ENCODE data around the gene TDRKH.
"Not testable (repeated sequence)": the region's sequence is repeated elsewhere in the genome, so short reads cannot be mapped to it uniquely, and the experiment has no call there.

TDRKH gene

DNA sequence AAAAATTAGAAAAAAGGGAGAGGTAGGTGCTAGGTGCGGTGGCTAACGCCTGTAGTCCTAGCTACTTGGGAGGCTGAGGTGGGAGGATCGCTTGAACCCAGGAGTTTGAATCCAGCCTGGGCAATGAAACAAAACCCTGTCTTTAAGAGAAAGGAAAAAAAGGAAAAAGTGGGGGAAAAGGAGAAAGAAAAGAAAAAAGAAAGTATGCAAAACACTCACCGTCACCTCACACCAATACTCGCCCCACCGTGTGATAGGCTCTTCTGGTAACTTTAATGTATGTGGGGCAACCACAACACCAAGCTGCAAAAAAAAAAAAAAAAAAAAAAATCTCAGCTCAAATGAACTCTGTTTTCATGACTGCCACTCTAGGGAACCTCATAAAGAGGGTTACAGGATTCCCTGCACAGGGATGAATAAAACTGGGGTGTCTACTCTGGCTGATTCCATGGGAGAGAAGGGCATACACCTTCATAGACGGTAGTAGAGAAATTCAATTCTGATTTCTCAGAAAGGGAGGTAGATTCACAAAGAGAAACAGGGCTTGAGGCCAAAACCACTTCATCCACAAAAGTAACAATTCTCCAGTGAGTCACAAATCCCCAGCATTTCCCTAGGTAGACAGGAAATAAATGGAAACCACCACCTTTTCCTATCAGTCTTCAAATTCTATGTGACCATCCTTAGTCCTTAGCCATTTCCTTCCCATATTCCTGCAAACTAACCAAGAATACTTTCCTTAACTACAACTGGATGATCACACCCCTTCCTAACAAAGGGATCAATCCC, 29.5 kb downstream of the TDRKH start:
- DNase-seq, result no peak

DNA sequence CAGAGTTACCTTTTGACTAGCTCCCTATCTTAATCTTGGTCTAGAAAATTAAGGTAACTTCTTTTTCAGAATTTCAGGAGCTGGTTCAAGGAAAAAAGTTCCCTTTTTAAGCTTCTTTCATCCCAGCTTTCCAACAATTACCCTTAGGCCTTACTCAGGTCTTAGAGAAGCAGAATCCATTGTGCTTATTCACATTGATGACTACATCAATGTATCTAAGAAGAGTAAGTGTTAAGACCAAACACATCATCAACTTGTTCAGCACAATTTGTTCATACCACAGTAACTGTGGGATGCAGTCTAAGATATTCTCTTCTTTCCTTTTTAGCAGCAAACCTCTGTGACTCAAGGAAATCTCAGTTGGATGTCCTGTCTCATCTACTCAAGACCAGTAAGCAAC, 31.1 kb downstream of the TDRKH start:
- DNase-seq, result no peak

DNA sequence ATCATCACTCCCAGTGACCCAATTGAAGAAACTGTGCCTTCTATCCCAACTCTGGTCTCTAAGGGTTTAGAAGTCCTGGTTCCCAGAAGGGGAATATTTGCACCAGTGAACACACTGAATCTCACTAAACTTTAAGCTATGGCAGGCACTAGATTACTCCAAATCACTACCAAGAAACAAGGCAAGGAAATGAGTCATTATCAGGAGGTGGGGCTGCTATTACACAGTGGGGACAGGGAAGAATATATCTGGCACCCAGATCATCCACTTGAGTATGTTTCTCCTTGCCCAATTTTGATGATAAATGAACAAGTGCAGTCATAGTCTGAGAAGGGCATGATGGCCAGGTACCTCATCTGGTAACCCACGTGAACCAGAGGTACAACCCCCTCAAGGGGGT, 34.0 kb downstream of the TDRKH start:
- DNase-seq, result no peak

DNA sequence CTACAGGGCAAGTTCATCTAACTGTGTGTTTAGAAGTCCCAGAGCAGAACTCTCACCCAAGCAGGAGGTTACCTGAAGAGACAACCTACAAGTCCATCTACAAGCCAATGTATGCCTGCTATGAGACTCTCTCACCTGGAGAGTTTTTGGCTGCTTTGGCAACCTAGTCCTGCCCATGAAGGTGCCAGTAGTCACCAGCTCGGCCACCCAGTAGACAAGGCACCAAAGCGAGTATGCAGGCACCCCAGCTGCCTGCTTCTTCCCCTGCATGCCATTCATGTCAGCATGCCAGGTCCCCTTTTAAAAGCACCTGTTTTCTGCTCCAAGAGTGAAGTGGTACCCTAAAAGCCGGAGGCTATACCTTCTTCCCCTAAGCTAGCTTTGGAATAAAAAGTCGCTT, 48.8 kb downstream of the TDRKH start:
- no peak for DNase-seq

DNA sequence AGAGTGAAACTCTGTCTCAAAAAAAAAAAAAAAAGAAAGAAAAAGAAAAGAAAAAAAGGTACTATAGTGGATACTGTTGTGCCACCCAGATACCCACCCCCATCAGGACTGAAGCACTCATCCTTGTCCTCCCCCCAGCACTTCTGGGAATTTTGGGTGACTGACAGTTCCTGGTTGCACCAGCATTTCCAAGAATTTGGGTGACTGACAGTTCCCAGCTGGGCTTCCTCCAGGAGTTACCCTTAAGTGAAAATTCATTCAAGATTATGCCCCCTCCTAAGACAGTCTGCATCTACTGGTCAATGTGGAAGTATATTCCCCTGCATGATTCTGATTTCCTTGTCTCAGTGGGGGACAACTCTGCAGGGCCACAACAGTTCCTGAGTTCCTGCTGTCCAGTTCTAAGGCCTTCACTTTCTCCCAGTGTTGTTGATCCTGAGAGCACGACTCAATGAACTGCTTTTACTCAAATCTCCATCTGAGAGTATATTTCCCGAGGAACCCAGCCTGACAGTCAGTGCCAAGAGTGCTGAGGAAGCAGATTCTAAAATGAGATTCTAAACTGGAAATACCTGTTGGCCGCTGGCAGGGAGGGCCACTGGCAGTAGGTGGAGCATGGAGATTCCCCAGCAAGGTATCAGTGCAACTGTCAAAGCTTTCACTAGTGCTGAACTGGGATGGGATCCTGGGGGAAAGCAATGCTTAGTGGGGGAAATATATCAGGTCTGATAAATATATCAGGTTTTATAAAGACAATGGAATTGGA, 50.5 kb downstream of the TDRKH start:
- no peak for DNase-seq

DNA sequence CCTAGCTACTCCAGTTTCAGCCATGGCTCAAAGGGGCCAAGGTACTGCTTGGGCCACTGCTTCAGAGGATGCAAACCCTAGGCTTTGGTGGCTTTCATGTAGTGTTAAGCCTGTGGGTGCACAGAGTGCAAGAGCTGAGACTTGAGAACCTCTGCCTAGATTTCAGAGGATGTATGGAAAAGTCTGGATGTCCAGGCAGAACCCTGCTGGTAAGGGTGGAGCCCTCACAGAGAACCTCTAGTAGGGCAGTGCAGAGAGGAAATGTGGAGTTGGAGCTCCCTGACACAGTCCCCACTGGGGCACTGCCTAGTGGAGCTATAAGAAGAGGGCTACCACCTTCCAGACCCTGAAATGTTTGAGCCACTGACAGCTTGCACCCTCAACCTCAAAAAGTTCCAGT, 52.8 kb downstream of the TDRKH start:
- DNase-seq, result no peak

DNA sequence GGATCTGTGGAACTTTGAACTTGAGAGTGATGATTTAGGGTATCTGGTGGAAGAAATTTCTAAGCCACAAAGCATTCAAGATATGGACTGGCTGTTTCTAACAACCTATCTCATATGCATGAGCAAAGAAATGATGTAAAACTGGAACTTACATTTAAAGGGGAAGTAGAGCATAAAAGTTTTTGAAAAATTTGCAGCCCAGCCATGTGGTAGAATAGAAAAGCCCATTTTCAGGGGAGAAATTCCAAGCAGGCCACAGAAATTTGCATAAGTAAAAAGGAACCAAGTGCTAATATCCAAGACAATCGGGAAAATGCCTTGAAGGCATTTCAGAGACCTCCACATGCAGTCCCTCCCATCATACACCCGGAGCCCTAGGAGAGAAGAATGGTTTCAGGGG, 53.3 kb downstream of the TDRKH start:
- DNase-seq, result no peak

DNA sequence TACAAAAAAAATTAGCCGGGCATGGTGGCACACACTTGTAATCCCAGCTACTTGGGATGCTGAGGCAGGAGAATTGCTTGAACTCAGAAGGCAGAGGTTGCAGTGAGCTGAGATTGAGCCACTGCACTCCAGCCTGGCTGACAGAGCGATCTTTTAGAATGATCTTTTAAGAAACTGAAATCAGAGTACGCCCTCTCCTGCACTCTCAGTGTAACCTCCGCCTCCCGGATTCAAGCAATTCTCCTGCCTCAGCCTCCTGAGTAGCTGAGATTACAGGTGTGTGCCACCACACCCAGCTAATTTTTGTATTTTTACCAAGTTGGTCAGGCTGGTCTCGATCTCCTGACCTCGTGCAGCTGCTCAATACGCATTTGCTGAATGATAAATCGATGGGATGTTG, 56.3 kb downstream of the TDRKH start:
- DNase-seq, result not testable (repeated sequence)

DNA sequence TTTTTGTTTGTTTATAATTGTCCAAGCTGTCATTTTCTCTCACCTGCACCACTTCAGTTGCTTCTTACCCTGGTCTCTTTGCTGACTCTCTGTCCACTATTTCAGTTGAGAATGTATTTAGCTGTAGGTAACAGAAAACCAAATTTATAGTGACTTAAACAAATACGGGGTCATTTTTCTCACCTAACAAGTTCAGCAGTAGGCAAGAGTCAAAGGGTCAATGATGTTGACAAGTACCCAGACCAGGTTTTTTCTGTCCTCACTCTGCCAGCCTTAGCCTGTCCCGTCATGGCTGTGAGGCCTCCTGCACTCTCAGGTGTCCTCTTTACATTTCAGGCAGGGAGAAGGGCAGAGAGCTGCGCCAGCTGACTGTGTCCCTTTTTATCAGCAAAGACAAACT, 57.2 kb downstream of the TDRKH start:
- DNase-seq, result no peak

DNA sequence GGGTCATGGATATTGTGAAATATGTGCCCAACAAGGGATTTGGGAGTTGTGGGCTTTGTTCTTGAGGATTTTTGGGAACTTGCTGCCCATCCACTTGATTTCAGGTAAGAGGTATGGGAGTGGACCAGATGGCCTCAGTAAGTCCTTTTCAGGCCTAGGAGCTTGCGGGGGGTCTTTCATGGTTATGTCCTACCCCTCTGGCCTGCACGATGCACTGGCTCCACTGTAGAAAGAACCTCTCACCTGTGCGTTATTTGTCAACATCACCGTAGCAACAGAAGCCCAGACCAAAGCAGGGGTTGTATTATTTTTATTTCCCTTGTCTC, 60.4 kb downstream of the TDRKH start:
- DNase-seq, result no peak

DNA sequence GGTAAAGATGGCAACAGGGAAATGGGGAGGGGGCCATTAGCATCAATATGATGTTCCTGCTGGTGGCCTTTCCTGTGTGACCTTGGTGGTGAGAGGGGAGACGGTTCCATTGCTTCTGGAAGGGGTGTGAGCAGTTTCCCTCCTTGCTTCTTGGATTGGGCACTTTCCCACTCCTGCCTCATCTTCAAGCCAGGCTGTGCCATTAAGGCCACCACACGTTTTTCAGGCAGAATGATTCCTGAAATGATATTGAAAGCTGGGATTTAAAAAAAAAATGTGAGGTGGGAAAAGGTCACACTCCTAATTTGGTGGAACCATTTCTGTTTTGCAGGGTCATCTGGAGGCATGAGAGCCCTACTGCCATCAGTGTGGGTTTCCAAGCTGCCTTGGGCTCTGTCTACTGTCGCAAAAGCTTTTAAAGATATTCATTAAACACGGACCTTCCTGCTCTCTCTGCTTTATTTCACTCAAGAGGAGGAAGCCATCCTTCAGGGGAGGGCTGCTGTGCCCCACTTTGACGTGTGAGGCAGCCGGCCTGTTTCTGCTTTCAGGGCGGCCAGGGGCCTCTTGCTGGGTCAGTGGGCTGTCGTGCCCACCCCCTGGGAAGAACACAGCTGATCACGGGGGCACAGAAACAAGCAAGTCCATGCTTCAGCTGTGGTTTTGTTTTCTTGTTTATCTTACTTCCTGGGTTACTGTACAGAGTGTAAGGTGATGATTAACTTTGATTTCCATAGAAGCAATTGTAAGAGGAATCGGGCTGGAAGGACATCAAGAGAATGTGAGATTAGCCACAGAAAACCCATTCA, 60.9 kb downstream of the TDRKH start:
- no peak for DNase-seq

DNA sequence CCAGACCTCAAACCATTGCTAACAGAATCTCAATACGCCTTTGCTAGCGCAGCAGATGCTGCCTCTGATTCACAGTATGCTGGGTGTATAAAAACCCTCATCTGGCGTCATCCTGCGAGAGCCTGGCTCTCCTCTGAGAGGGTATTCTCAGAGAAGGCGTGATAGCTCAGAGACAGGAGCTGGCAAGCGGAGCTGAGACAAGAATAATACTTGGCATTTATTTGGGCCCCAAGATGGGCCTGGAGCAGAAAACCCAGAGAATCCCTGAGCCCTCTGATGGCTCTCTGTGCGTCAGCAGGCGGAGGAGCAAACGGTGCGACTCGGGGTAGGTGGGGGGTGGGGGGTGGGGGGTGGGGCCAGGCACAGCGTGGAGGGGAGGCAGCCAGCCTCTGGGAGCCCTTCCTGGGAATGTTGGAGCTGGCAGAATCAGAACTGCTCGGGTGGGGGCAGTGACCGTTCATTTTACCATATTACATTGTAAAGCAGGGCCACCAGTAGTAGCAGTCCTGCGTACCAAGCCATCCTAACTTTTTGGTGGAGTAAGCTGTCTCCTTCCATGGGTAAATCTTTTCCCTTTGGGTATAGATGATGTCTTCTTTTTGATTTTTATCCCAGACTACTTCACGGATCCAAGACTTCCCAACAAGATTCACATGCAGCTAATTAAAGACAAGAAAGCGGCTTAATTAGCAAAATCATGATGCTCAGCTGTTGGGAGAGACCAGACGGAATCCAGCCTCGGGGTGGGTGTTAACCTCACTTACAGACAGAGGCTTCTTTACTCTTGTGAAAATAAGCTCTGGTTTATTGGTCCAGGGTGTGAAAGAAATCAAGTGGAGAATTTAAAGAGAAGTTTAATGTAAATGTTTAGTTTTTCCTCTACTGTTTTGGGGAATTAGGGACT, 61.9 kb downstream of the TDRKH start:
- no peak for DNase-seq

DNA sequence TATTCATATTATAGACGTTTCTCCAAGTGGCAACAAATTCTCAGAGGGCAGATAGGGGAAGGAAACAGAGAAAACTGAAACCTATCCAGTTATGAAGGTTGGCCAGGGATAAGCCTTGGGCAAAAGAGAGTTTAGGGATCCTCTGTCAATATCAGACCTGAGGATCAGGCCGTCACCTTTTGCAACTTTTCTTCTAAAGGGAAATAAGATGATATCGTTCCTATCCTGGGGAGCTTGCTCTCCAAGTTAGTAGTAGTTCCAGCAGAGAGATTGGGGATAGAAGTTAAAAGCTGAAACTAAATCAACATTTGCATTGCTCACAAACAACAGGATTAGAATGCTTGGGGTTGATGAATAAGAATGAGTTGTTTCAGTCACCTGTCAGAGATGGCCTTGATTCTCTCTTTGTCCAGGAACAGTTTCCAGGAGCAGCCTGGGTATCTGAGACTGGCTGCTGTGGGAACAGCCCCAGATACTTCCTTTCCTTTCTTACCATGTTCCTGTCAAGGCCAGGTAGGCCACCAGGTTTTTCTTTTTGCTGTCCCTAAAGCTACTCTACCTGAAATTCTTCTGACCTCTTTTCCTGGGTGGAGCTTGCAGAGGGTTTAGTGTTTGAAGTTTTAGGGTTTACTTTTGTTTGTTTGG, 66.5 kb downstream of the TDRKH start:
- no peak for DNase-seq
